Measurements from ENCODE around the gene CLEC1B.
"Not testable (repeated sequence)": the region's sequence is repeated elsewhere in the genome, so short reads cannot be mapped to it uniquely, and the experiment has no call there.

Gene CLEC1B

GRCh38 chr12:10018386-10018785, 19.5 kb upstream of the CLEC1B start:
- no peak for DNase-seq (ENCODE audit: insufficient read length)
- no peak for FAIRE-seq
- no peak for TF ChIP-seq POLR2AphosphoS5 (IDR thresholded peaks at IDR 0.05; ENCODE audit: low read depth, low read length)
- TF ChIP-seq POLR2A (IDR thresholded peaks at IDR 0.05; ENCODE audit: low read depth, low read length) = no peak
- TF ChIP-seq TAF1 (IDR thresholded peaks at IDR 0.05; ENCODE audit: borderline replicate concordance, low read depth, low read length) = no peak

GRCh38 chr12:10016881-10017280, 18.0 kb upstream of the CLEC1B start:
- no peak for DNase-seq (ENCODE audit: insufficient read length)
- FAIRE-seq = no peak

GRCh38 chr12:10015450-10015849, 16.5 kb upstream of the CLEC1B start:
- no peak for DNase-seq (ENCODE audit: insufficient read length)
- no peak for FAIRE-seq
- TF ChIP-seq TAF1 (IDR thresholded peaks at IDR 0.05; ENCODE audit: borderline replicate concordance, low read depth, low read length) = no peak
- no peak for TF ChIP-seq POLR2A (IDR thresholded peaks at IDR 0.05; ENCODE audit: low read depth, low read length)
- no peak for TF ChIP-seq POLR2AphosphoS5 (IDR thresholded peaks at IDR 0.05; ENCODE audit: low read depth, low read length)

More at GRCh38 chr12:10016881-10017280, 18.0 kb upstream of the CLEC1B start:
- TF ChIP-seq TAF1 (IDR thresholded peaks at IDR 0.05; ENCODE audit: borderline replicate concordance, low read depth, low read length) = no peak
- TF ChIP-seq POLR2A (IDR thresholded peaks at IDR 0.05; ENCODE audit: low read depth, low read length) = no peak
- no peak for TF ChIP-seq POLR2AphosphoS5 (IDR thresholded peaks at IDR 0.05; ENCODE audit: low read depth, low read length)

GRCh38 chr12:10012630-10013330, 13.9 kb upstream of the CLEC1B start:
- TF ChIP-seq POLR2AphosphoS5 (IDR thresholded peaks at IDR 0.05; ENCODE audit: low read depth, low read length) (no peak), TAF1 (IDR thresholded peaks at IDR 0.05; ENCODE audit: borderline replicate concordance, low read depth, low read length) (no peak), POLR2A (IDR thresholded peaks at IDR 0.05; ENCODE audit: low read depth, low read length) (no peak)
- FAIRE-seq (no peak), DNase-seq (ENCODE audit: insufficient read length) (no peak)

GRCh38 chr12:10001171-10001776, 2.4 kb upstream of the CLEC1B start:
- DNase-seq (ENCODE audit: insufficient read length) (no peak), FAIRE-seq (no peak)
- no peak for TF ChIP-seq POLR2AphosphoS5 (IDR thresholded peaks at IDR 0.05; ENCODE audit: low read depth, low read length)
- TF ChIP-seq TAF1 (IDR thresholded peaks at IDR 0.05; ENCODE audit: borderline replicate concordance, low read depth, low read length) = no peak

- no peak for DNase-seq (ENCODE audit: insufficient read length)
- no peak for FAIRE-seq
- TF ChIP-seq POLR2A (IDR thresholded peaks at IDR 0.05; ENCODE audit: low read depth, low read length) = no peak
- TF ChIP-seq TAF1 (IDR thresholded peaks at IDR 0.05; ENCODE audit: borderline replicate concordance, low read depth, low read length) = no peak
- TF ChIP-seq POLR2AphosphoS5 (IDR thresholded peaks at IDR 0.05; ENCODE audit: low read depth, low read length) = no peak
Observed at GRCh38 chr12:9992296-9992695, 6.6 kb downstream of the CLEC1B start.

- no peak for DNase-seq (ENCODE audit: insufficient read length)
- TF ChIP-seq POLR2AphosphoS5 (IDR thresholded peaks at IDR 0.05; ENCODE audit: low read depth, low read length) = no peak
- TF ChIP-seq POLR2A (IDR thresholded peaks at IDR 0.05; ENCODE audit: low read depth, low read length) = no peak
- no peak for TF ChIP-seq TAF1 (IDR thresholded peaks at IDR 0.05; ENCODE audit: borderline replicate concordance, low read depth, low read length)
- FAIRE-seq = no peak
Observed at GRCh38 chr12:9991876-9992275, 7.0 kb downstream of the CLEC1B start.

GRCh38 chr12:9980126-9980525, 18.8 kb downstream of the CLEC1B start:
- FAIRE-seq = no peak
- TF ChIP-seq POLR2A (IDR thresholded peaks at IDR 0.05; ENCODE audit: low read depth, low read length) (no peak), POLR2AphosphoS5 (IDR thresholded peaks at IDR 0.05; ENCODE audit: low read depth, low read length) (no peak), TAF1 (IDR thresholded peaks at IDR 0.05; ENCODE audit: borderline replicate concordance, low read depth, low read length) (no peak)

GRCh38 chr12:9977916-9978315, 21.0 kb downstream of the CLEC1B start:
- TF ChIP-seq POLR2A (IDR thresholded peaks at IDR 0.05; ENCODE audit: low read depth, low read length) (no peak), TAF1 (IDR thresholded peaks at IDR 0.05; ENCODE audit: borderline replicate concordance, low read depth, low read length) (no peak), POLR2AphosphoS5 (IDR thresholded peaks at IDR 0.05; ENCODE audit: low read depth, low read length) (no peak)
- DNase-seq (ENCODE audit: insufficient read length) (no peak), FAIRE-seq (no peak)

More at GRCh38 chr12:9980126-9980525, 18.8 kb downstream of the CLEC1B start:
- no peak for DNase-seq (ENCODE audit: insufficient read length)

- not testable (repeated sequence) for DNase-seq (ENCODE audit: insufficient read length); FAIRE-seq
Observed at GRCh38 chr12:9976626-9977025, 22.3 kb downstream of the CLEC1B start.

- FAIRE-seq (no peak), DNase-seq (ENCODE audit: insufficient read length) (no peak)
- TF ChIP-seq POLR2A (IDR thresholded peaks at IDR 0.05; ENCODE audit: low read depth, low read length) (no peak), POLR2AphosphoS5 (IDR thresholded peaks at IDR 0.05; ENCODE audit: low read depth, low read length) (no peak), TAF1 (IDR thresholded peaks at IDR 0.05; ENCODE audit: borderline replicate concordance, low read depth, low read length) (no peak)
Observed at GRCh38 chr12:9975614-9976013, 23.3 kb downstream of the CLEC1B start.

- FAIRE-seq; DNase-seq (ENCODE audit: insufficient read length): not testable (repeated sequence)
Observed at GRCh38 chr12:9974731-9975130, 24.2 kb downstream of the CLEC1B start.

All from GM12892 (cell line).